HG02610 (cell line): ENCODE measurements around the gene BEGAIN.

Experiments
- ATAC-seq: cut with Tn5 transposase; IDR thresholded peaks from one replicate; pipeline ENCODE4 v1.9.1; 2021; ENCODE audit warnings: mild to moderate bottlenecking, moderate library complexity; ENCODE audit not compliant: unreplicated experiment

Gene BEGAIN

DNA sequence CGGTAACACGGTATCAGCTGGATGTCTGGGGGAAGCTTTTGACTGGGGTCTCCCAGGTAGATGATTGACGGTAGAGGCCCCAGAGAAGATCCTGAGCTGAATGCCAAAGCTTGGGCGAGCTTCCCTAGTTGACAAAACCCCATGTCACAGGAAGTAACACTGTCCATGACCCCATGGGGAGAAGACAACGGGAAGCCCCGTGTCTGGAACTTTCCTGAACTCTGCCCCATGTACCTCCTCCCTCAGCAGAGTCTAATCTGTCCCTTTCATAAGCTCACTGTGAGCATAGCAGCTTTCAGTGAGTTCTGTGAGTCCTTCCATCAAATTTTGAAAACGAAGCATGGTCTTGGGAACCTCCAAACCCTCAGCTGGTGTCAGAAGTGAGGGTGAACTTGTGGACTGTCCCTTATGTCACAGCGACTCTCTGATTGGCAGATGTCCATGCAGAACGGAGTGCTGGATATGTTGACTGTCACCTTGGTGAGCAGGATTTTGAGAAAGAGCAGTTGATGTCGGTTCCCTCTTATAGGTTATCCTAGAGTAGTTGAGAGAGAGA, 29.7 kb upstream of the BEGAIN start:
- ATAC-seq: no peak

GRCh38 chr14:100615736-100616695, 28.8 kb upstream of the BEGAIN start:
- no peak for ATAC-seq

DNA sequence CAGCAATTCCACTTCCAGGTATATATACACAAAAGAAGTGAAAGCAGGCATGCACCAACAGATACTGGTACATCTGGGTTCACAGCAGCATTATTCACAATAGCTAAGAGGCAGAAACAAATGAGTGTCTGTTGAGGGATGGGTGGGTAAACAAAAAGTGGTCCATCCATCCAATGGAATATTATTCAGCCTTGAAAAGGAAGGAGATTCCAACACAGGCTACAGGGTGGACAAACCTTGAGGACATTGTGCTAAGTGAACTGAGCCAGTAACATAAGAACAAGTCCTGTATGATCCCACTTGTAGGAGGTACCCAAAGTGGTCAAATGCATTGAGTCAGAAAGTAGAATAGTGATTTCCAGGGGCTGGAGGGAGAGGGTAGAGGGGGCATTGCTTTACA, 27.6 kb upstream of the BEGAIN start:
- no peak for ATAC-seq

GRCh38 chr14:100612986-100613385, 25.8 kb upstream of the BEGAIN start:
- no peak for ATAC-seq

DNA sequence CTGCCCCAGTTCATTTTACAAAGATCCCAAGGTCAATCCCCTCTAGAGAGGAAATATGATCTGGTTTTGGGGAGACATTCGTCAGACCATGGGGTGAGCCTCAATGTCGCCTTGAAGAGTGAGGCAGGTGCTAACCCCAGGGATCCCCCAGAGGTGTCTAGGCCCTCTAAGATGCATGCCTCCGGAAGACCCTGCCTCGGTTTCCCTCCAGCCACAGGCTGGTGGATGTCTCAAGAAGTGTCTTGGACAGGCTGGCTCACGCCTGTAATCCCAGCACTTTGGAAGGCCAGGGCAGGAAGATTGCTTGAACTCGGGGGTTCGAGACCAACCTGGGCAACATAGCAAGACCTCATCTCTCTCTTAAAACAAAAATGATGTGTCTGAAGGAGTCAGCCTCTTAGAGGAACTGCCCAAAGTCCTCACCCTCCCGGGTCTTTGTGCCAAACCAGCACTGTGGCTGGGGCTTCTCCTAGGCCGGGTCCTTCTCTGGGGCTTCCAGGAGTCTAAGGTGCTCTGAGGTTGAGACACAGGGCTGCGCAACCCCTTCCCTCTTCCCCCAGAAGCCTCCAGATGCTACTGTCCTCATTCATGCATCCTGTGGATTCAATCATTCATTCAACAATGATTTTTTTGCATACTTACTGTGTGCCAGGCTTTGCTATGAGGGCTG, 24.7 kb upstream of the BEGAIN start:
- ATAC-seq: no peak

DNA sequence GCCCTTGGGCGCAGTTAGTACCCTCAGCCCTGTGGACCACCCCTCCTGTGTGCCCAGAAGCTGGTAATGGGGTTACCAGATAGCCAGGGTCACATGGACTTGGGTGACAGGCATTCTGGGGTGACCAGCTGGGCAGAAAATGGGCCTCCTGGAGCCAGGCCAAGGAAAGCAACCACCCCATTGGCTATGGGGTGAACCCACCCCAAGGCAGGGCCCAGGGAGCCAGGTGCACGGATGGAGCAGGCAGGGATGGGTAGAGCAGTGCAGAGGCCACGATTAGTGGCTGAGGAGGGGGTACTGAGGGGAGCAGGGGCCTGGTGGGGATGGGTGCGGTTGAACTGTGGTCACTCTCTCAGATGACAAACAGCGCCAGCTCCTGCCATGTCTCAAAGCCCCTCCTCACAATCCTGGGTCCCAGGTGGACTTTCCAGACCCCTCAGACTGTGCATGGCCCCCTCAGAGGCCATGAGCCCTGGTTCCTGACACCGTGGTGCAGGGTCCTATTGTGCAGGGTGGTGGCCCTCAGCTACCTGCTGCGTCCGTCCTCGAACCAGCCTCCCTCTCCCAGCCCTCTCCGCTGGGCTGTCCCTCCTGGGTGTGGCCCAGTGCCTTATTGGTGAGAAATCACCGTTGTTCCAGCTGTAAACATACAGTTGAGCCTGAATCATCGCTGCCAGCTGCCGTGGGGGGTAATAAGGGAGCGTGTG, 23.4 kb upstream of the BEGAIN start:
- ATAC-seq: no peak

GRCh38 chr14:100609941-100610391, 22.7 kb upstream of the BEGAIN start:
- no peak for ATAC-seq

DNA sequence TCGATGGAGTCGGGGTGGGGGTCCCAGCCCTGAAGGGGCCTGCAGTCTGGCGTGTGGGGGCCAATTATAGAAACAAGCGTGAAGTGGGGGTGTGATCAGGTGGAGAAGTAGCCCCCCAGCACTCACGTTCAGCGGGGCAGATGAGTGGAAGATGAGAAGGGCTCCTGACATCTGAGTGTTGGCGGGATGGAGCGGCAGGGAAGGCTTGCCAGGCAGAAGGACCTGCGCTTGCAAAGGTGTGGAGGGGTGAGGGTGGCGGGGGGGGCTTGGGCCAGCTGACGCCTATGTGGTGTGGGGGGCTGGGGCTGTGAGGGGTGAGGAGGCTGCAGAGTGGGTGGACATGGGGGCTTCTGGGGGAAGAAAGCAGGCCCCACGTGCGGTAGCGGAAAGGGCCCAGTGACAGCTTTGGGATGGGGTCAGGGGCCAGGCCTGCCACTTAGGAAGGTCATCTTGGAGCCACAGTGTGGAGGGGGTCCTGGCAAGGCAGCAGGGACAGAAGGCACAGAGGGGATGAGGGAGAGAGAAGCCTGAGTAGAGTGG, 22.2 kb upstream of the BEGAIN start:
- ATAC-seq: no peak

DNA sequence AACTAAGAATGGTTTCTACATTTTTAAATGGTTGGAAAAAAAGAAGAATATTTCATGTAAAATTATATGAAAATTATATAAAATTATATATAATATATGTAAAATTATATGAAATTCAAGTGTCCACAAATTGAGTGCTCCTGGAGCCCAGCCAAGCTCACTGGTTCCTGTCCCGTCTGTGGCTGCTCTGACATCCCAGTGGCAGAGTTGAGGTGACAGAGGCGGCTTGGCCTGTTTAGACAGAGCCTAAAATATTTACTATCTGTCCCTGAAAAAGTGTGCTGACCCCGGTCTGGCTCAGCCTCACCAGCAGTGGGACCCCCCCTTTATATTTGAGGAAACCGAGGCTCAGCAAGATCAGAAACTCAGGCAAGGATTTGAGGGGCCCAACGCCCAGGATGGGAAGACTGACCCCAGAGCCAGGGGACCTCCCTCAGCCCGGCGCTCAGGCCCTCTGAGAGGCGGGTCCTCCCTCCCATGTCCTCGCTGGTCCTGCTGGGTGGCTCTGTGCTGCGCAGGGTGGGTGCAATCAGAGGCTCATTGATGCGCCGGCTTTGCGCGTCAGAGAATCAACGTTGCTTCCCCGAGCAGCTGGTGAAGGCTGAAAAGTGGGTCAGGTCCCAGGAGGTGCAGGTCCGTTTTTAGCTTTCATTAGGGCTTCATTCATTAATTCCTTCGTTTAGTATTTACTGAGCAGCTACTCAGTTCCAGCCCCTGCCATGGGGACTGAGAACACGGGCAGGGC, 21.5 kb upstream of the BEGAIN start:
- no peak for ATAC-seq

GRCh38 chr14:100608064-100608463, 20.8 kb upstream of the BEGAIN start:
- ATAC-seq: no peak

DNA sequence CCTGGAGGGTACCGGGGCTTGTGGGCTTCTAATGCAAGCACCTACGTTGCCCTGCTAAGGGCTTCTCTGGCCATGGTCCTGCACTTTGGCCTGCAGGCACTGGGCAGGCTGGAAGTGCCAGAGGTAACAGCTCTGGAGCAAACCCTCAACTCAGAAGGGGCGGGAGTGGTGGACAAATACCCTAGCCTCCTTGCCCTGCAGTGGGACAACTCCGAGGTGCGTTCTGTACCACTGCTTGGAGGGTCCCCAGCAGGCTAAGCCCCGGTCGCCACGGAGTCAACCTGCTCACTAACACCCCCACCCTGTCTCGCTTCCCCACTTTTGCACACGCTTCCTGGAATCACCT, 20.4 kb upstream of the BEGAIN start:
- no peak for ATAC-seq

DNA sequence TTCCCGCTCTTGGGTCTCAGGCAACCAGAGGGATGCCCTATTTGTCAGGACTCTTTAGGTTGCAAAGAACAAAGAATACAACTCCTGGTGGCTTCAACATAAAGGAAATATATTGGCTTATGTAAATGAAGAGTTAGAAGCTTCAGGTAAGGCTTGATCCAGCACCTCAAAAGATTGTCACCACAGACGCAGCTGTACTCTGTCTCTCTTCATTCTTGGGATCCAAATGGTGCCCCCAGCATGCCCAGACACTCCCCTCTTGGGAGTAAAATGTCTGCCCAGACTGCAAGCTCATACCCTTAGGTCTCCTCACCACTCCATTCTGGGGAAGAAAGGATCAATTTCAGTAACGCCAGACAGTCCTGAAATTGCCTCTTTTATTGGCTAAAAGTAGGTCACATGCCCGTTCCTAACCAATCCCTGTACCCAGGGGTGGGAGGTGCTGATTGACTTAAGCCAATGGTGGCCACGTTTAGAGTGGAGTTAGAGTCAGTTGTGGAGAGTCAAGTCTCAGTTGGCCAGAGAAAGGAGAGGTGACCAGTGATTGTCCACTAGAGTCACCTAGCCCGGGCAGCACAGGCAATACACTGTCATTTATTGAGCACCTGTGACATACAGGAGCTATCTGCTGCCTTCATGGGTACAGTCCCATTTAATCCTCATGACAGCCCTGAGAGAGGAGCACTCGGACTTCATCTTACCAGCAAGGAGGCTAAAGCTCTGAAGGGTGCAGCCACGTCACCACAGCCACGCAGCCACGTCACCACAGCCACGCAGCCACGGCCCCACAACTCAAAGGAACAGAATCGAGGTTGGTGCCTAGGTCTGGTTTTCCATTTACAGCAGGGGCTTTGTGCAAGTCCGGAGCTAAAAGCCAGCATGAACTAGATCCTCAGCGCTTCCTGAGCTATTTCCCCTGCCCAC, 19.7 kb upstream of the BEGAIN start:
- no peak for ATAC-seq

DNA sequence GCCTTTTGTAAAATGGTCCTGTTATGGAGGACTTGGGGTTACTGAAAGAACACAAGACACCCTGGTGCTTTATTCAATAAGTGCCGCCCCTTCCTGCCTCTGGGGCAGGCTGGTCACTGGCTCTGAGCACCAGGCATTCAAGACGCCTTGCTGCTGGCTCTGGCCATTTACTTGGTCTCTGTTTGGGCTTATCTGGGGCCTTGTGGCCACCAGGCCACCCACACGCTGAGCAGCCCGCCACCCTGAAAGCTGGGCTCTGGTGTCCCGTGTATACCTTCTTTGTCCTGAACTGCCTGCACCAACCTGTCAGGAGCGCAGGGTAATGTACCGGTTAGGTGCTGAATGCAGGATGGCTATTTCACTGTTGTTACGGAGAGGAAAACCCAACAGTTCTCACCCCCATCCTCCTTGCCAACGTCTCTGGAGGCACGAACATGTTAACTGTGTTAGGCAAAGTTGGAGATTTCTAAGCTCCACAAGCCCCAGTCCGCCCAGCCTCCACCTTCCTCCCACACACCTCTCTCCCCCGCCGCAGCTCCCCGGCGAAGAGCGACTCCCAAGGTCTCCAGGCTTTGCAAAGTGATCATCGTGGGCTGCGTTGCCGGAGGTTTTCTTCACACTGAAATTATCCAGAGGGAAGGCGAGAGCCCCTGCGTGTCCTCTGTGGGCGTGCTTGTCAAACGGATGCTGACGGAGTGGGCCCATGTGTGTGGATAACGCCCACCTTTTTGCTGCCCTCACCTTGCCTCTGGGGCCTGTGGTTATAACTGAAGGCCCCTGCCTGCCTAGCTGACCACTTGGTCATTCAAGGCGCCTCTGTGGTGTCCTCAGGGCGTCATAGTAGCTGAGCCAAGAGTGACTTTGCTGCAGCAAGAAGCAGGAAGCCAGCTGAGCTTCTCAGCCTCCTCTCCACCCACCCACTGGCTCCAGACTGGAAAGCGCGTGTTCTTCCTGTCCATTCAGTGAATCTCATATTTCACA, 18.8 kb upstream of the BEGAIN start:
- ATAC-seq: no peak

DNA sequence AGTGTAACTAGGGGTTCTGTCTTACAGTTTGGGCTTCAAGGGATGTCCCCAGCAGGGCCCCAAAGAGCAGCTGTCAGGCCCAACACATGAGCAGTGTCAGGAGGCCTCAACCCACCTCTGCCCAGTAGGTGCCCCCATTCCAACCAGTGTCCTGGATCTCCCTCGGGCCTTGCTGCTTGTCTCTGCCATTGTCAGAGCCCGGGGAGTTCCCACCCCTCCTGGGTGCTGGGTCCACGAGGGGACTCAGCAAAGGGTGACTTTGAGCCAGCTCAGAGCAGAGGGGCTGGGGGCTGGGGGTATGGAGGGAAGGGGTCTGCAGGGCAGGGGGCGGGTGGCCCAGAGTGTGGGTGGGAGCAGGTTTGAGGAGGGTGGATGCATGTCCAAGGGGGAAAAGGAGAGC, 18.0 kb upstream of the BEGAIN start:
- ATAC-seq: no peak

- ATAC-seq: no peak
These were observed 17.5 kb upstream of the BEGAIN start for GRCh38 chr14:100604709-100605108.

DNA sequence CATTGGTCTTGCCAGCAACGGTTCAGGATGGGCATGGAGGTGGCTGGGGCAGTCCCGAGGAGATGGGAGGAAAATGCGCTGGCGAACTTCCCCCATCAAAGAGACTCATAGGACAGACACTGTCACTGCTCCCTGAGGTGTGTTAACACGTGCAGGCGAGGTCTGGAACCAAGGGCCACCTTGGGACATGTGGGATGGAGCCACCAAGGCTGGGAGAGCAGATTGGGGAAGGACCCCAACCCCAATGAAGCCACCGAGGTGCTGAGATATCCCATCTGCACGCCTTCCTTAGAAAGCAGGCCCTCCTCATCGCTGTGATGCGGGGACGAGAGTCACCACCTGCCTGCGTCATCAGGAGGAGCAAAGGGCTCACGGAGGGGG, 16.9 kb upstream of the BEGAIN start:
- no peak for ATAC-seq

- ATAC-seq: no peak
These were observed 16.3 kb upstream of the BEGAIN start for GRCh38 chr14:100603341-100604120.
